ENCODE data around the gene FLNC. TPM values are rescaled to one million over a fixed set of nuclear protein-coding genes. Genes with fewer than 3 reads are reported as not detected.

Gene FLNC
- polyA plus RNA-seq, 1 donor from 2014 or later, result 0.36 TPM

- no peak for TF ChIP-seq EP300 (conservative IDR thresholded peaks at IDR 0.05; ENCODE audit: poor library complexity, severe bottlenecking)
- TF ChIP-seq CTCF (IDR thresholded peaks at IDR 0.05; ENCODE audit: poor library complexity, severe bottlenecking), result no peak
- no peak for TF ChIP-seq EZH2 (IDR thresholded peaks at IDR 0.05; ENCODE audit: borderline replicate concordance, insufficient read depth, low read length, poor library complexity, severe bottlenecking)
- TF ChIP-seq RAD21 (conservative IDR thresholded peaks at IDR 0.05), result no peak
- no peak for TF ChIP-seq SMC3 (conservative IDR thresholded peaks at IDR 0.05; ENCODE audit: poor library complexity)
- no peak for TF ChIP-seq TAF1 (IDR thresholded peaks at IDR 0.05; ENCODE audit: low read depth)
- Histone ChIP-seq H3K4me2 (ENCODE audit: low read length) (no peak overlapping the region), H2AFZ (ENCODE audit: low read depth, low read length) (no peak overlapping the region), H3K27me3 (ENCODE audit: insufficient read depth, low read depth, low read length) (no peaks in the 10 kb centered on the region), H3K79me2 (replicated peaks; ENCODE audit: insufficient read depth, low read length) (peaks cover 6% of the 10 kb centered on the region), H4K20me1 (ENCODE audit: insufficient read depth) (no peaks in the 10 kb centered on the region), H3K9me3 (ENCODE audit: low read length) (no peaks in the 10 kb centered on the region), H3K9ac (ENCODE audit: low read length) (no peak overlapping the region), H3K27ac (ENCODE audit: low read length) (no peak overlapping the region), H3F3A (ENCODE audit: insufficient read depth, low read length, poor library complexity, severe bottlenecking) (no peaks in the 10 kb centered on the region), H3K4me3 (ENCODE audit: low read length) (no peak overlapping the region), H3K36me3 (ENCODE audit: insufficient read depth, low read length) (no peaks in the 10 kb centered on the region), H3K9me2 (ENCODE audit: insufficient read depth, low read length) (no peaks in the 10 kb centered on the region)
These were observed 35.8 kb upstream of the FLNC start for GRCh38 chr7:128794436-128794835.

GRCh38 chr7:128795129-128795528, 35.1 kb upstream of the FLNC start:
- H3K9me3 ChIP-seq (ENCODE audit: low read length), result no peaks in the 10 kb centered on the region
- no peak overlapping the region for H2AFZ ChIP-seq (ENCODE audit: low read depth, low read length)
- no peaks in the 10 kb centered on the region for H3K9me2 ChIP-seq (ENCODE audit: insufficient read depth, low read length)
- H3K36me3 ChIP-seq (ENCODE audit: insufficient read depth, low read length), result no peaks in the 10 kb centered on the region
- H4K20me1 ChIP-seq (ENCODE audit: insufficient read depth), result no peaks in the 10 kb centered on the region
- H3F3A ChIP-seq (ENCODE audit: insufficient read depth, low read length, poor library complexity, severe bottlenecking), result no peaks in the 10 kb centered on the region
- no peak overlapping the region for H3K9ac ChIP-seq (ENCODE audit: low read length)
- no peak overlapping the region for H3K27ac ChIP-seq (ENCODE audit: low read length)
- no peak overlapping the region for H3K4me3 ChIP-seq (ENCODE audit: low read length)
- H3K27me3 ChIP-seq (ENCODE audit: insufficient read depth, low read depth, low read length), result no peaks in the 10 kb centered on the region
- no peak overlapping the region for H3K4me2 ChIP-seq (ENCODE audit: low read length)
- no peak for TF ChIP-seq REST (IDR thresholded peaks at IDR 0.05; ENCODE audit: borderline replicate concordance)
- no peak for TF ChIP-seq RAD21 (conservative IDR thresholded peaks at IDR 0.05)
- TF ChIP-seq EZH2 (IDR thresholded peaks at IDR 0.05; ENCODE audit: borderline replicate concordance, insufficient read depth, low read length, poor library complexity, severe bottlenecking), result no peak
- no peak for TF ChIP-seq MXI1 (conservative IDR thresholded peaks at IDR 0.05; ENCODE audit: poor library complexity, severe bottlenecking)
- H3K79me2 ChIP-seq (replicated peaks; ENCODE audit: insufficient read depth, low read length), result peaks cover 6% of the 10 kb centered on the region

- no peaks in the 10 kb centered on the region for H3K27me3 ChIP-seq (ENCODE audit: insufficient read depth, low read depth, low read length)
- H3F3A ChIP-seq (ENCODE audit: insufficient read depth, low read length, poor library complexity, severe bottlenecking), result no peaks in the 10 kb centered on the region
- H4K20me1 ChIP-seq (ENCODE audit: insufficient read depth), result no peaks in the 10 kb centered on the region
- no peaks in the 10 kb centered on the region for H3K9me3 ChIP-seq (ENCODE audit: low read length)
- H3K36me3 ChIP-seq (ENCODE audit: insufficient read depth, low read length), result no peaks in the 10 kb centered on the region
- H3K27ac ChIP-seq (ENCODE audit: low read length), result no peak overlapping the region
- H3K79me2 ChIP-seq (replicated peaks; ENCODE audit: insufficient read depth, low read length), result peaks cover 6% of the 10 kb centered on the region
- no peak overlapping the region for H3K4me2 ChIP-seq (ENCODE audit: low read length)
- H3K9ac ChIP-seq (ENCODE audit: low read length), result no peak overlapping the region
- no peaks in the 10 kb centered on the region for H3K9me2 ChIP-seq (ENCODE audit: insufficient read depth, low read length)
- no peak for TF ChIP-seq REST (IDR thresholded peaks at IDR 0.05; ENCODE audit: borderline replicate concordance)
- TF ChIP-seq EZH2 (IDR thresholded peaks at IDR 0.05; ENCODE audit: borderline replicate concordance, insufficient read depth, low read length, poor library complexity, severe bottlenecking), result no peak
- TF ChIP-seq SMC3 (conservative IDR thresholded peaks at IDR 0.05; ENCODE audit: poor library complexity), result no peak
- TF ChIP-seq RAD21 (conservative IDR thresholded peaks at IDR 0.05), result no peak
- TF ChIP-seq POLR2AphosphoS5 (IDR thresholded peaks at IDR 0.05), result no peak
- TF ChIP-seq EP300 (conservative IDR thresholded peaks at IDR 0.05; ENCODE audit: poor library complexity, severe bottlenecking), result no peak
- no peak for TF ChIP-seq TAF1 (IDR thresholded peaks at IDR 0.05; ENCODE audit: low read depth)
- no peak for TF ChIP-seq MXI1 (conservative IDR thresholded peaks at IDR 0.05; ENCODE audit: poor library complexity, severe bottlenecking)
- TF ChIP-seq CTCF (IDR thresholded peaks at IDR 0.05; ENCODE audit: poor library complexity, severe bottlenecking), result no peak
- no peak overlapping the region for H3K4me3 ChIP-seq (ENCODE audit: low read length)
- H2AFZ ChIP-seq (ENCODE audit: low read depth, low read length), result no peak overlapping the region
These were observed 33.9 kb upstream of the FLNC start for GRCh38 chr7:128796327-128796726.
